ENCODE results near the gene RAB27A. TPM values are rescaled to one million over a fixed set of nuclear protein-coding genes. Genes with fewer than 3 reads are reported as not detected.
A peak's percentile ranks its signal among the peaks of the same experiment; 100 is the strongest.

The RAB27A gene
- total RNA-seq (2021), result 11.3 and 12.3 TPM in 2 replicates
- percentile 60 among the genes with signal in this experiment for Bru-seq, nascent RNA
- BruChase-seq, experiment 1, labeled RNA remaining after a 2-hour chase, result percentile 59 among the genes with signal in this experiment
- BruChase-seq, experiment 2, labeled RNA remaining after a 6-hour chase, result percentile 52 among the genes with signal in this experiment
- long read RNA-seq, partial matches to known transcripts, result 0 of 17 reads
- long read RNA-seq, other reads (novel, unspliced or antisense), result 14 of 17 reads

DNA sequence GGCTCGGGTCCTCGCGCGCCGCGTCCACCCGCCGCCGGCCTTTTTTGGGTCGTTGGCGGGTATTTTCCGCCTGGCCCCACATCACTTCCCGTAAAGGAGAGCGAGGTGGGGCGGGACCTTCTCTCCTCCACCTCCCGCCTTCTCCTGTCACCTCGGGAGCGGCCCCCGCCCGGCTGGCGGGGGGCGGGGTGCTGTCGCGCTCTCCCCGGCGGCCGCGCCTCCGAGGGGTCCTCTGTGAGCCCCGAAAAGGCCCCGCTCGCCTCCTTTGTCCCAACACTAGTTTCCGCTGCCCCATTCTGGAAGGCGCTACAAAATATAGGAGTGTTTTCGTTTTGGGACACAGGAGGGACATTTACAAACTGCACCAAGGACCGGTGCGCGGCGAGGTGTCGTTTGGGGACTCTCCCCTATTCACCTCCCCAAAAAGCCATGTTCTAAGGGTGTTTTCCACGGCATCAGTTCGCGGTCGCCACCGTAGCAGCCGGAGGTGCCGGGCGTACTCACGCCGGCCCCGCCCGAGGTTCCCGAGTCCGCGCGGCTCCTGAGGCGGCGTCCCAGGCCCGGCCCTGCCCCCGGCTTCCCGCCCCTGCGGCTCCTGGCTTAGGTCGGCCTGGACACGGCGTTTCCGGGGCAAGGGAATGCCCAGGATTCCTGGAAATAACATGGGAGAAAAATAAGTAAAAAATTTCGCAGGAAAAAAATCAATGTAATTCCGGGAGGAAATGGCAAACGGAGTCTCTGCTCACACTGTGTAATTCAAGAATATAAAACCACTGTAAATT, at the start of gene RAB27A:
TSS of gene RAB27A (minus strand) at position 68 of the 782 bp plus-strand sequence. CDS start 54,879 bp downstream, outside the sequence.
- DNase-seq, result peak; percentile 53 to 74
- Histone ChIP-seq H4K20me1 (ENCODE audit: insufficient read depth) (no peaks in the 10 kb centered on the region), H3K36me3 (ENCODE audit: low read depth) (no peaks in the 10 kb centered on the region), H3K4me1 (replicated peaks; ENCODE audit: insufficient read depth) (no peaks in the 10 kb centered on the region), H3K9me3 (ENCODE audit: insufficient read depth, low read depth) (no peaks in the 10 kb centered on the region), H3K4me2 (peak within 1 kb of the TSS; percentile 86), H3K27ac (peak within 1 kb of the TSS; percentile 31; the same call in 1 of the 2 replicates), H3F3A (ENCODE audit: insufficient read depth, low read depth) (no peaks in the 10 kb centered on the region), H2AFZ (peak within 1 kb of the TSS; percentile 94), H3K79me2 (ENCODE audit: low read depth) (peaks cover 6% of the 10 kb centered on the region; the same call in 1 of the 2 replicates), H3K27me3 (ENCODE audit: insufficient read depth, low read depth) (no peaks in the 10 kb centered on the region), H3K4me3 (peak within 1 kb of the TSS; percentile 94), H3K9me2 (ENCODE audit: insufficient read depth) (no peaks in the 10 kb centered on the region)
- no TSS peak for BruUV-seq (replicated peaks)
- ChIA-PET POLR2A (ENCODE audit: unreplicated experiment) (no interaction called here), CTCF (no interaction called here)
- no peak for TF ChIP-seq EZH2 (IDR thresholded peaks at IDR 0.05; ENCODE audit: low read depth)
- TF ChIP-seq, protein P1, sequence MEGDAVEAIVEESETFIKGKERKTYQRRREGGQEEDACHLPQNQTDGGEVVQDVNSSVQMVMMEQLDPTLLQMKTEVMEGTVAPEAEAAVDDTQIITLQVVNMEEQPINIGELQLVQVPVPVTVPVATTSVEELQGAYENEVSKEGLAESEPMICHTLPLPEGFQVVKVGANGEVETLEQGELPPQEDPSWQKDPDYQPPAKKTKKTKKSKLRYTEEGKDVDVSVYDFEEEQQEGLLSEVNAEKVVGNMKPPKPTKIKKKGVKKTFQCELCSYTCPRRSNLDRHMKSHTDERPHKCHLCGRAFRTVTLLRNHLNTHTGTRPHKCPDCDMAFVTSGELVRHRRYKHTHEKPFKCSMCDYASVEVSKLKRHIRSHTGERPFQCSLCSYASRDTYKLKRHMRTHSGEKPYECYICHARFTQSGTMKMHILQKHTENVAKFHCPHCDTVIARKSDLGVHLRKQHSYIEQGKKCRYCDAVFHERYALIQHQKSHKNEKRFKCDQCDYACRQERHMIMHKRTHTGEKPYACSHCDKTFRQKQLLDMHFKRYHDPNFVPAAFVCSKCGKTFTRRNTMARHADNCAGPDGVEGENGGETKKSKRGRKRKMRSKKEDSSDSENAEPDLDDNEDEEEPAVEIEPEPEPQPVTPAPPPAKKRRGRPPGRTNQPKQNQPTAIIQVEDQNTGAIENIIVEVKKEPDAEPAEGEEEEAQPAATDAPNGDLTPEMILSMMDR (conservative IDR thresholded peaks at IDR 0.05), result no peak
- intact Hi-C loops (cut with micrococcal nuclease; ENCODE audit: unreplicated experiment), result loop anchor here (1.0 to 5.0 kb wide), 7 partner anchors 29 to 1327 kb away; partner anchors contain the start of genes PIGB, PIGBOS1 and RSL24D1

DNA sequence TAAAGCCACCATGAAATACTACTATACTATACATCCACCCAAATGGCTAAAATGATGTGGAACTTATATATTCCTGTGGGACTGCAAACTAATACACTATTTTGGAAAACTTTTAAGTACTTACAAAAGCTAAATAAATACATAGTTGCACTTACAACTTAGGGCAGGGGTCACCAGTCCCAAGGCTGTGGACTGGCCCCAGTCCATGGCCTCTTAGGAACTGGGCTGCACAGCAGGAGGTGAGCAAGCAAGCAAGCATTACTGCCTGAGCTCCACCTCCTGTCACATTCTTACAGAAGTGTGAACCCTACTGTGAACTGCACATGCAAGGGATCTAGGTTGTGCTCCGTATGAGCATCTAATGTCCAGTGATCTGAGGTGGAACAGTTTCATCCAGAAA, 47.5 kb upstream of the RAB27A start:
- Histone ChIP-seq H3F3A (ENCODE audit: insufficient read depth, low read depth) (no peaks in the 10 kb centered on the region), H3K27me3 (ENCODE audit: insufficient read depth, low read depth) (no peaks in the 10 kb centered on the region), H3K4me1 (replicated peaks; ENCODE audit: insufficient read depth) (no peaks in the 10 kb centered on the region), H3K27ac (no peak overlapping the region), H3K9me2 (ENCODE audit: insufficient read depth) (no peaks in the 10 kb centered on the region), H3K36me3 (ENCODE audit: low read depth) (no peaks in the 10 kb centered on the region), H3K4me3 (no peak overlapping the region), H3K9me3 (ENCODE audit: insufficient read depth, low read depth) (no peaks in the 10 kb centered on the region), H3K79me2 (ENCODE audit: low read depth) (no peaks in the 10 kb centered on the region), H4K20me1 (ENCODE audit: insufficient read depth) (no peaks in the 10 kb centered on the region), H3K4me2 (no peak overlapping the region), H2AFZ (no peak overlapping the region)
- TF ChIP-seq, protein P1 (conservative IDR thresholded peaks at IDR 0.05), result no peak
- TF ChIP-seq EZH2 (IDR thresholded peaks at IDR 0.05; ENCODE audit: low read depth), result no peak
- intact Hi-C loops (cut with micrococcal nuclease; ENCODE audit: unreplicated experiment), result no loop called here
- no peak for DNase-seq
- ChIA-PET POLR2A (ENCODE audit: unreplicated experiment) (no interaction called here), CTCF (no interaction called here)
- no TSS peak for BruUV-seq (replicated peaks)

DNA sequence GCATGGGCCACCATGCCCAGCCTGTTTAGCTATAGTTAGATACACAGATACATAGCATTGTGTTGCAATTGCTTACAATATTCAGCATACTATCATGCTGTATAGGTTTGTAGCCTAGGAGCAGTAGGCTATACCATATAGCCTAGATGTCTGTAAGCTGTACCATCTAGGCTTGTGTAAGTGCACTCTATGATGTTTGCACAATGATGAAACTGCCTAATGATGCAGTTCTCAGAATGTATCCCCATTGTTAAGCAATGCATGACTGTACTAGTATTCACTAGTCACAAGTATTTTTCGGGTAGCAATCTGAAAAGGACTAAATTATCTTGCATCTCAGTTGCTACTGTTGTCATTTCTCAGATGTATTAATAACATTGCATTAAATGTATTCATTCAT, 45.4 kb upstream of the RAB27A start:
- Histone ChIP-seq H3K27me3 (ENCODE audit: insufficient read depth, low read depth) (no peaks in the 10 kb centered on the region), H3F3A (ENCODE audit: insufficient read depth, low read depth) (no peaks in the 10 kb centered on the region), H4K20me1 (ENCODE audit: insufficient read depth) (no peaks in the 10 kb centered on the region), H3K27ac (no peak overlapping the region), H3K79me2 (ENCODE audit: low read depth) (no peaks in the 10 kb centered on the region), H3K4me2 (no peak overlapping the region), H3K36me3 (ENCODE audit: low read depth) (no peaks in the 10 kb centered on the region), H3K4me1 (replicated peaks; ENCODE audit: insufficient read depth) (no peaks in the 10 kb centered on the region), H3K9me2 (ENCODE audit: insufficient read depth) (no peaks in the 10 kb centered on the region), H3K4me3 (no peak overlapping the region), H2AFZ (no peak overlapping the region), H3K9me3 (ENCODE audit: insufficient read depth, low read depth) (no peaks in the 10 kb centered on the region)
- CTCF ChIA-PET, result no interaction called here
- intact Hi-C loops (cut with micrococcal nuclease; ENCODE audit: unreplicated experiment), result no loop called here
- POLR2A ChIA-PET (ENCODE audit: unreplicated experiment), result no interaction called here
- no peak for TF ChIP-seq EZH2 (IDR thresholded peaks at IDR 0.05; ENCODE audit: low read depth)
- TF ChIP-seq, protein P1 (conservative IDR thresholded peaks at IDR 0.05), result no peak
- BruUV-seq (replicated peaks), result no TSS peak
- no peak for DNase-seq

Measured in PC-9 (cell line).